Stomach smooth muscle (tissue), 2 donors: ENCODE results near the gene VWA5A.

Source experiments
- H3K27ac ChIP-seq: one replicate; pipeline ENCODE4 v1.7.0; 2013; ENCODE audit warnings: mild to moderate bottlenecking, low read length, inconsistent platforms
- H3K27me3 ChIP-seq, 2 donors: one replicate each; pipeline ENCODE4 v1.7.0; 2013; ENCODE audit warnings: low read length in 2 of 2; ENCODE audit not compliant: insufficient read depth in 2 of 2, control insufficient read depth in 1 of 2
- H3K36me3 ChIP-seq, 2 donors: one replicate each; pipeline ENCODE4 v1.7.0; 2013; ENCODE audit warnings: low read length in 2 of 2; ENCODE audit not compliant: control insufficient read depth in 2 of 2, insufficient read depth in 2 of 2
- H3K4me1 ChIP-seq: one replicate; pipeline ENCODE4 v1.7.0; 2013; ENCODE audit warnings: low read length; ENCODE audit not compliant: control insufficient read depth, insufficient read depth
- H3K4me3 ChIP-seq, 2 donors: one replicate each; pipeline ENCODE4 v1.7.0; 2013; ENCODE audit warnings: low read length in 2 of 2
- H3K9ac ChIP-seq, 2 donors: one replicate each; pipeline ENCODE4 v1.7.0; 2013; ENCODE audit warnings: low read length in 2 of 2, mild to moderate bottlenecking in 1 of 2
- H3K9me3 ChIP-seq, 2 donors: one replicate each; pipeline ENCODE4 v1.7.0; 2013; ENCODE audit warnings: low read length in 2 of 2; ENCODE audit not compliant: control insufficient read depth in 2 of 2
- donor health status: healthy.
- donor health status: Pancreatic carcinoma.

Gene VWA5A

DNA sequence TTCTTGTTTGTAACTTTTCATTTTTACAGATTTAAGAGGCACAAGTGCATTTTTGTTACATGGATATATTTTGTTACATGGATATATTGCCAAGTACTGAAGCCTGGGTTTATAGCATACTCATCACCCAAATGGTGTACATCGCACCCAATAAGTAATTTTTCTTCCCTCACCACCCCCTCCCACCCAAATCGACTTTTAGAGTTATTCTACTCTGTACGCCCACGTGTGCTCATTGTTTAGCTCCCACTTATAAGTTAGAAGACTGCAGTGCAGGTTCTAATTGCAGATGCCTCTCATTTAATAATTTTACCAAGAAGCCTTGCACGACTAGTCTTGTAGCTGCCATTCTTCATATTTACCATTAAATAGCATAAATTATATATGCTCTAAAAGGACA lies 20.5 kb upstream of the VWA5A start:
- no peak overlapping the region for H3K9ac ChIP-seq
- H3K27me3 ChIP-seq = no peaks in the 10 kb centered on the region
- H3K4me3 ChIP-seq = no peak overlapping the region
- H3K36me3 ChIP-seq = no peaks in the 10 kb centered on the region
- H3K27ac ChIP-seq = no peak overlapping the region
- no peaks in the 10 kb centered on the region for H3K4me1 ChIP-seq
- no peaks in the 10 kb centered on the region for H3K9me3 ChIP-seq

DNA sequence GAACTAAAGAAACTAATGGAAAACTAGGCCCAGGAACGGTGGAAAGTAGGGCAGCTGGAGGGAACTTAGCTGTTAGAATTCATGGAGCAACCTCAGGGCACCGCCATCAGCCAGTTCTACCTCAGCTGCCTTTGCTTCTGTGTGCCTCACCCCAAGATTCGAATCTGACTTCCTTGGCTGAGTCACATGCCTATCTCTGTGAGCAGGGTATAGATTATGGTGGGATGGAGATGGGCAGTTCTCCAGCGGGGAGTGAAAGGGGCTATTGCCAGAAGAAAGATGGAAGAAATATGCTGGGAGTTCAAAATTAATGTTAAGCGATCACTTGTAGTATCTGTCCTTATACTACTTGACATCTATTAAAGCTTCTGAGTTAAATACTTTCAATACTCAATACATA lies 18.9 kb upstream of the VWA5A start:
- no peak overlapping the region for H3K9ac ChIP-seq
- H3K27ac ChIP-seq = no peak overlapping the region
- H3K4me1 ChIP-seq = no peaks in the 10 kb centered on the region

DNA sequence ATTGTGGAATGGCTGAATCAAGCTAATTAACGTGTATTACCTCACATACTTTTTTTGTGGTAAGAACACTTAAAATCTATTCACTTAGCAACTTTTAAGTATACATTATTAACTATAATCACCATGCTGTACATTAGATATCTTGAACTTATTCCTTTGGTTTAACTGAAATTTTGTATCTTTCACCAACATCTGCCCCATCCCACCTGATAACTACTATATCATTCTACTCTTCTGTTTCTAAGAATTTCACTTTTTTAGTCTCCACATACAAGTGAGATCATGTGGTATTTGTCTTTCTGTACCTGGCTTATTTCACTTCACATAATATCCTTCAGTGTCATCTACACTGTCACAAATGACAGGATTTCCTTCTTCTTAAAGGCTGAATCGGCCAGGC lies 17.1 kb upstream of the VWA5A start:
- H3K9ac ChIP-seq = no peak overlapping the region
- no peak overlapping the region for H3K27ac ChIP-seq
- no peaks in the 10 kb centered on the region for H3K9me3 ChIP-seq
- no peaks in the 10 kb centered on the region for H3K4me1 ChIP-seq
- H3K4me3 ChIP-seq = no peak overlapping the region
- no peaks in the 10 kb centered on the region for H3K36me3 ChIP-seq
- peaks cover 0 to 2% of the 10 kb centered on the region in 2 donors for H3K27me3 ChIP-seq

More for the DNA sequence above, 18.9 kb upstream of the VWA5A start:
- Histone ChIP-seq H3K36me3 (no peaks in the 10 kb centered on the region), H3K27me3 (no peaks in the 10 kb centered on the region), H3K4me3 (no peak overlapping the region), H3K9me3 (no peaks in the 10 kb centered on the region)

DNA sequence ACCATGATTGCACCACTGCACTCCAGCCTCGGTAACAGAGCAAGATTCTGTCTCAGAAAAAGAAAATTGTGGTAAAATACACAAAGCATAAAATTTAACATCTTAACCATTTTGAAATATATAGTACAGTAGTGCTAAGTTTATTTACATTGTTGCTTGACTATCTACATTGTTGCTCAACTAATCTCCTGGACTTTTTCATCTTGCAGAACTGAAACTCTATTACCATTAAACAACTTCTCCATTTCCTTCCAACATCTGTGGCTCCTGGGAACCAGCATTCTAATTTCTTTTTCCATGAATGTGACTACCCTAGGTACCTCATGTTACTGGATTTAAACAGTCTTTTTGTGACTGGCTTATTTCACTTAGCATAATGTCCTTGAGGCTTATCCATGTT lies 13.5 kb upstream of the VWA5A start:
- Histone ChIP-seq H3K9ac (no peak overlapping the region), H3K27ac (no peak overlapping the region), H3K36me3 (no peaks in the 10 kb centered on the region), H3K4me1 (no peaks in the 10 kb centered on the region), H3K9me3 (no peaks in the 10 kb centered on the region), H3K4me3 (no peak overlapping the region), H3K27me3 (peaks cover 0 to 4% of the 10 kb centered on the region in 2 donors)

DNA sequence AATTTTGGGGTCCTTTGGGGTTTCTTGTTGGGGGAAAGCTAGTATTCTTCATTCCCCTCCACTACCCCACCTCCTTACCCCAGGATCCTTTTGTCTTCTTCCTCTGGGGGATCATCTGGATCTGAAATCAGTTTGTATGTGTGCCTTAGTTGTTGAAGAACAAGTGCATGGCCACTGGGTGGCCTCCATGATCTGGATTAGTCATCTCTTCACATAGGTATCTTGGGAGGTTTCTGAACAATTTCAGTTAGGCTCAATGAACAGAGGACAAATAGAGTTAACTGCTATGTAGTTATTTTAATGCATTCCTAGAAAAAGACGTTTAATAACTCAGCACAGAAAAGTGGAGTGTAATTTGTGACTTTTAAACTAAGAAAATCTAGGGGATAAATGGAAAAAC lies 7.1 kb upstream of the VWA5A start:
- no peak overlapping the region for H3K4me3 ChIP-seq

DNA sequence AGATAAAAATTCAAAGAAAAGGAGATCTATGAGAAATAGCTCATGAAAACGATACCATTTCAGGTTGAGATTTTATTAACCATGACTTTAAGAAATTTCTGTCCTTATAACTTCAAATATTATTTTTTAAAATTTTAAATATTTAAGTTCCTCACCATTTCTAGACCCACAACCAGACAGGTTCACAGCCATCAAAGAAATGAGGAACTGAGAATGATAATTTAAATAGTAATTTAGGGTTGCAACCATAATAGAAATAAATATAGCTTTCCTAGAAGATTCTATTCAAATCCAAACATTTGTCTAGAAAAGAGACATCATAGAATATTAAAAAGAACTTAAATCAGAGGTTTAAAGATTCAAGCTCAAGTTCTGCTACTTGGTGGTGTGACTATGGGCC lies 5.9 kb upstream of the VWA5A start:
- no peaks in the 10 kb centered on the region for H3K27me3 ChIP-seq
- H3K9me3 ChIP-seq = no peaks in the 10 kb centered on the region
- no peak overlapping the region for H3K4me3 ChIP-seq
- H3K36me3 ChIP-seq = no peaks in the 10 kb centered on the region
- no peaks in the 10 kb centered on the region for H3K4me1 ChIP-seq
- H3K9ac ChIP-seq = no peak overlapping the region
- H3K27ac ChIP-seq = no peak overlapping the region

More for the DNA sequence above, 7.1 kb upstream of the VWA5A start:
- Histone ChIP-seq H3K27ac (no peak overlapping the region), H3K4me1 (no peaks in the 10 kb centered on the region), H3K36me3 (no peaks in the 10 kb centered on the region), H3K9ac (no peak overlapping the region), H3K27me3 (peaks cover 0 to 3% of the 10 kb centered on the region in 2 donors), H3K9me3 (no peaks in the 10 kb centered on the region)

- no peaks in the 10 kb centered on the region for H3K9me3 ChIP-seq
- H3K27me3 ChIP-seq = no peaks in the 10 kb centered on the region
Observed at GRCh38 chr11:124110201-124110600, 5.0 kb upstream of the VWA5A start.

DNA sequence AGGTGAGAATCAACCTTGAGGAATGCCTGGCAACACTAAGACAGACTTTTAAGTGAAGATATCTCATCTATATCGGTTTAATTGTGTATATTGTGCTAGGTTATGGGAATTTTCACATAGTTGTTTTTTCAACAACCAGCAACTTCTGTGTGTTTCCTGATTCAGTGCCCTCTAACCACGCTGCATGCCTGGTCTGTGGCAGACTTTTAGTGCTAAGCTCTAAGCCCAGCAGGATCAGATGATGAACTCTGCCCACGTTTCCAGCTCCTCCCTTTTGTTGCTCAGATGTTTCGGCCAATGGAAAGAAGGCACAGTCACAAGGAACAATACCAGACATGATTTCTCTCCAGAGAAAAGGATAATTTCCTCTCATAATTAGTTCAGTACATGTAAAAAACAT lies 1.4 kb upstream of the VWA5A start:
- peaks cover 8 to 12% of the 10 kb centered on the region in 2 donors for H3K36me3 ChIP-seq
- no peak overlapping the region for H3K4me3 ChIP-seq
- H3K27ac ChIP-seq = no peak overlapping the region
- no peaks in the 10 kb centered on the region for H3K9me3 ChIP-seq
- H3K4me1 ChIP-seq = peaks cover 9% of the 10 kb centered on the region
- H3K9ac ChIP-seq = no peak overlapping the region
- H3K27me3 ChIP-seq = no peaks in the 10 kb centered on the region

More at GRCh38 chr11:124110201-124110600, 5.0 kb upstream of the VWA5A start:
- Histone ChIP-seq H3K9ac (no peak overlapping the region), H3K27ac (no peak overlapping the region), H3K36me3 (no peaks in the 10 kb centered on the region), H3K4me3 (no peak overlapping the region), H3K4me1 (no peaks in the 10 kb centered on the region)

DNA sequence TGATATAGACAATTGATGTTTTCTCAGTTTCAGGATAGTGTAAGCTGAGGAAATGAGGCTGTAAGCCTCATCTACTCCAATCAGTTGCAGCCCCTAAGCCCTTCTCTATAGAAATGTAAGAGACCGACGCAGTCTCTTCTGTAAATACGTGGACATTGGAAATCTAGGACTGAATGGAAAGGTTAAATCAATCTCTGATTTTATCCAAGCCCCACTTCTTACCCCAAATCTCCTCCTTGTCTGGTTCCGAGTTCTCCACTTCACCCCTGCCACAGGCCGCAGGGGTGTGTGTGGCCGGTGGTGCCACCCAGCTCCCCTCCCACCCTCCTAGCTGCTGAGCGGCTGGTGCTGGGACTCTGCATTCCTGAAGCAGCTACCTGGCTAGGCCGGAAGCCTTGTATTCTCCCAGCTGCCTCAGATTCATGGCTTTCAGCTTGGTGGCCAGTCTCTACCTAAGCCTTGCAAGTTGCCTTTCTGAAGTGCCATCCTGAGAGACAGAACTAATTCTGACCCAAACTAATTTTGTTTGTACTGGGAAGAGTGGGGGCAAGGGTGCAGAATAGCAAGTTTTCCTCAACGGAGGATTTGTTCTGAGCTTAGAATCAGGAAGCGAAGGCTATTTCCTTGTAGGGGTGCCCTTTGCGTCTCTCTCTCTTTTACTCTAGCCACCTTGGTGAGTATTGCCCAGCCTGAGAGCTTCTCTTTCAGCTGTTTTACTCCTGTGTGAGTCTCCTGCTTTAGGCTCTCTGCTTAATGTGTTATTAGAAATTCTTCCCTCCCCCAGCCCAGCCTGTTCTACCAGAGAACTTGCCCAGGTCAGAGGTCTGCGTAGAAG lies 749 bp downstream of the VWA5A start:
- Histone ChIP-seq H3K27ac (no peak overlapping the region), H3K4me3 (peak overlapping the region; percentile 85 to 98), H3K36me3 (peaks cover 23% of the 10 kb centered on the region in 2 donors), H3K9ac (peak overlapping the region; percentile 72 to 82), H3K9me3 (no peaks in the 10 kb centered on the region), H3K4me1 (peaks cover 9% of the 10 kb centered on the region), H3K27me3 (no peaks in the 10 kb centered on the region)

DNA sequence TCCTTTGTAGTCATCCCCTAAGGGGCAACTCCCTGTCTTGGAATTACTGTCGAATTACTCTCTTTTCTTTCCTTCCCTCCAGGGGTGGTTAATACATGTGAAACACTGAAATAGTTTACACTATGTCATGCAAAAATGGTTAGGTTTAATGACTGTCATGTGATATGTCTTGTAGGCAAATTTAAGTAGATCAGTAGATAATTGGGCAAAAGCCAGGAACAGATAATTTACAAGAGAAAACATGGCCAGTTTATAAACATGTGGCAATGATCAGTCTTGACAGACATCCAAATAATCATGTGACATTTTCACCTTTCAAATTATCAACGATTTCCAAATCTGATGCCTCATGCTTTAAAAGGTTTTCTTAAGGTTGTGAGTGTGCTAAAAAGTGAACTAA lies 3.9 kb downstream of the VWA5A start:
- H3K27ac ChIP-seq = no peak overlapping the region
- peaks cover 9% of the 10 kb centered on the region for H3K4me1 ChIP-seq
- H3K9ac ChIP-seq = no peak overlapping the region
- H3K27me3 ChIP-seq = no peaks in the 10 kb centered on the region
- H3K4me3 ChIP-seq = no peak overlapping the region
- no peaks in the 10 kb centered on the region for H3K9me3 ChIP-seq
- H3K36me3 ChIP-seq = peaks cover 37% of the 10 kb centered on the region in 2 donors

DNA sequence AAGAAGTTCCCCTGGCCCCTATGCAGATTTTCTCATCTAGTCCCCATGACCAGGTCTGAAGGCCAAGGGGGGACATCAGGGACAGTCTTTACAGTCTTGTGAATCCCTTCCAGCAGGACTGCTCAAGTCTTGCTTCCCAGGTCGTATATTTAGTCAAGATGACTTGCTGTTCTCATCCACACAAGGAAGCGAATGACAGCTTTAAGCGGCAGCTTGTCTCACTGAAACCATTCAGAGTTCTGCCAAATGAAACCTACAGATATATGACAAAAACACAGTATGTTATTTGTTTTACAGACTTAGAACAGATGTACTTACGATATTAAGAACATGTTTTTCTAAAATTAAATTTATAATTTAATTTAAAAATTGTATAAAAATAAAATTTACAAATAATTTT lies 5.6 kb downstream of the VWA5A start:
- H3K27ac ChIP-seq = no peak overlapping the region
- H3K9me3 ChIP-seq = no peaks in the 10 kb centered on the region
- peaks cover 42 to 44% of the 10 kb centered on the region in 2 donors for H3K36me3 ChIP-seq
- H3K4me3 ChIP-seq = no peak overlapping the region
- H3K4me1 ChIP-seq = peaks cover 7% of the 10 kb centered on the region
- H3K9ac ChIP-seq = no peak overlapping the region
- no peaks in the 10 kb centered on the region for H3K27me3 ChIP-seq
